K562 (cell line): ENCODE results near the gene SULT1A2. TPM values are rescaled to one million over a fixed set of nuclear protein-coding genes. Genes with fewer than 3 reads are reported as not detected.

ENCODE experiments used
- ATAC-seq: fragments of 200-7000 bp; cut with Tn5 transposase; 3 replicates; pipeline ENCODE4 v1.9.1; 2020; ENCODE audit warnings: moderate library complexity
- BruUV-seq: library from RNA; stranded (reverse); fragments of 400-500 nt; replicated peaks from 2 replicates; lab custom pipeline; 2021; lab: Mats Ljungman, UMichigan
- CTCF ChIA-PET: fragments of 300-600 bp; formaldehyde crosslinking; extraction: SDS; loops from one replicate; lab custom pipeline; 2021; ENCODE audit warnings: low intra/inter-chr PET ratio; lab: Yijun Ruan, JAX
- POLR2A ChIA-PET: fragments of 300-600, 350-650 bp; sonication (Branson Sonifier 250); formaldehyde crosslinking; extraction: SDS; loops from one replicate; lab custom pipeline; 2021; ENCODE audit warnings: antibody characterized with exemption, inconsistent platforms; lab: Yijun Ruan, JAX
- DNase-seq, 4 experiments: peaks; one replicate each; pipeline versions ENCODE4 v3.0.0 to v3.0.0-alpha.2; 2011 to 2018; ENCODE audit warnings: low spot score in 3 of 4, mixed read lengths in 3 of 4; ENCODE audit errors: extremely low read depth in 1 of 4
- FAIRE-seq: peaks from 2 replicates; lab custom pipeline; 2011; peaks lifted over from hg19 to GRCh38; lab: Jason Lieb, UNC
- H2AFZ ChIP-seq: 2 replicates; pipeline ENCODE4 v1.6.0; 2011; ENCODE audit warnings: low read depth, low read length, control low read depth, inconsistent platforms
- H3K27ac ChIP-seq: fragments of 200-600 bp; 3 replicates; pipeline ENCODE4 v1.8.0; 2011; ENCODE audit warnings: low read depth, mild to moderate bottlenecking, control low read depth, inconsistent platforms, low read length, moderate library complexity, mixed read lengths; ENCODE audit errors: extremely low read depth
- H3K27me3 ChIP-seq, 2 experiments: fragments of 300-600 bp in 1 of 2; 2 replicates in 1 of 2; 3 replicates in 1 of 2; pipeline versions ENCODE4 v1.6.0 to v1.8.0; 2011; ENCODE audit warnings: inconsistent platforms in 2 of 2, low read length in 2 of 2, mild to moderate bottlenecking in 1 of 2, mixed read lengths in 1 of 2, moderate library complexity in 1 of 2; ENCODE audit not compliant: control insufficient read depth in 2 of 2, insufficient read depth in 2 of 2
- H3K36me3 ChIP-seq: fragments of 300-600 bp; 3 replicates; pipeline ENCODE4 v1.8.0; 2011; ENCODE audit warnings: mild to moderate bottlenecking, low read length, inconsistent platforms; ENCODE audit not compliant: control insufficient read depth, insufficient read depth
- H3K4me1 ChIP-seq, 2 experiments: fragments of 200-600 bp in 1 of 2; replicated peaks in 1 of 2; 2 replicates in 1 of 2; 3 replicates in 1 of 2; pipeline versions ENCODE4 v1.5.1 to v1.8.0; 2011; ENCODE audit warnings: inconsistent platforms in 2 of 2, low read length in 2 of 2, mild to moderate bottlenecking in 1 of 2, mixed read lengths in 1 of 2, moderate library complexity in 1 of 2; ENCODE audit not compliant: control insufficient read depth in 2 of 2, insufficient read depth in 2 of 2
- H3K4me2 ChIP-seq: 2 replicates; pipeline ENCODE4 v1.6.1; 2011; ENCODE audit warnings: low read length, control low read depth, inconsistent platforms, mixed read lengths; ENCODE audit not compliant: insufficient read depth
- H3K4me3 ChIP-seq: fragments of 200-600 bp; sonication (generic), shearing (Covaris generic); 2 replicates; pipeline ENCODE4 v1.5.1; 2016; ENCODE audit warnings: control low read depth, inconsistent platforms
- H3K79me2 ChIP-seq: fragments of 200-600 bp; 3 replicates; pipeline ENCODE4 v1.8.0; 2011; ENCODE audit warnings: low read length, inconsistent platforms; ENCODE audit not compliant: control insufficient read depth, insufficient read depth
- H3K9ac ChIP-seq, 2 experiments: 2 replicates each; pipeline versions ENCODE4 v1.6.0 to v1.6.1; 2011; ENCODE audit warnings: low read depth in 2 of 2, low read length in 2 of 2, control low read depth in 1 of 2, inconsistent platforms in 1 of 2, mild to moderate bottlenecking in 1 of 2, mixed read lengths in 1 of 2; ENCODE audit not compliant: insufficient read depth in 1 of 2
- H3K9me1 ChIP-seq: one replicate; pipeline ENCODE4 v1.6.0; 2011; ENCODE audit warnings: inconsistent platforms, mild to moderate bottlenecking, low read length, moderate library complexity; ENCODE audit not compliant: control insufficient read depth, insufficient read depth
- H3K9me3 ChIP-seq: replicated peaks from 2 replicates; pipeline ENCODE4 v1.5.1; 2011; ENCODE audit warnings: low read depth, low read length, inconsistent platforms; ENCODE audit not compliant: control insufficient read depth, insufficient read depth
- H4K20me1 ChIP-seq: replicated peaks from 2 replicates; pipeline ENCODE4 v1.6.1; 2011; ENCODE audit warnings: low read length, inconsistent platforms, mixed read lengths; ENCODE audit not compliant: control insufficient read depth, insufficient read depth
- ARID1B ChIP-seq: fragments of 450-650 bp; IDR thresholded peaks from 2 replicates; pipeline ENCODE4 v1.6.1; 2016; ENCODE audit warnings: antibody characterized with exemption, mild to moderate bottlenecking, inconsistent platforms
- HBP1 ChIP-seq: fragments of 450-650 bp; formaldehyde crosslinking; IDR thresholded peaks from 2 replicates; pipeline ENCODE4 v1.4.0; 2022; ENCODE audit warnings: missing genetic modification characterization
- HINFP ChIP-seq: fragments of 450-650 bp; conservative IDR thresholded peaks from 2 replicates; pipeline ENCODE4 v1.6.1; 2016; ENCODE audit warnings: missing genetic modification characterization, low read depth, mild to moderate bottlenecking, control low read depth, missing compliant biosample characterization
- NFIX ChIP-seq: fragments of 250-450 bp; sonication (Bioruptor Pico); IDR thresholded peaks from 2 replicates; pipeline ENCODE4 v1.4.0; 2020; ENCODE audit warnings: low read depth, mild to moderate bottlenecking, moderate library complexity
- SIX5 ChIP-seq, 2 experiments: IDR thresholded peaks; 2 replicates each; pipeline ENCODE4 v1.6.1; 2011; ENCODE audit warnings: low read length in 2 of 2, borderline replicate concordance in 1 of 2, low read depth in 1 of 2, mild to moderate bottlenecking in 1 of 2, moderate library complexity in 1 of 2; ENCODE audit not compliant: insufficient read depth in 1 of 2
- SRSF3 ChIP-seq: fragments of 200-400 bp; formaldehyde crosslinking; IDR thresholded peaks from 2 replicates; pipeline ENCODE4 v1.6.1; 2016; ENCODE audit warnings: mild to moderate bottlenecking, low read length, moderate library complexity; ENCODE audit not compliant: insufficient read depth
- U2AF1 ChIP-seq: fragments of 200-400 bp; formaldehyde crosslinking; optimal IDR thresholded peaks from 2 replicates; pipeline ENCODE3; 2017; ENCODE audit warnings: mild to moderate bottlenecking, low read depth, low read length, moderate library complexity
- ZNF134 ChIP-seq: fragments of 250-450 bp; sonication (Bioruptor Pico); conservative IDR thresholded peaks from 2 replicates; pipeline ENCODE4 v1.4.0; 2020
- WGBS: fragments of 100-300 bp; shearing (Covaris generic); methylation state at CpG from one replicate; pipeline ENCODE4 v1.1.6; 2016; ENCODE audit warnings: low coverage, mixed read lengths; ENCODE audit not compliant: insufficient coverage; ENCODE audit errors: missing lambda C conversion rate; 5-methylcytosine and 5-hydroxymethylcytosine counted together
- in situ Hi-C: fragments of 300-500 bp; cut with MboI; formaldehyde crosslinking; loops from 4 replicates; pipeline ENCODE4 v1.15.0; 2018; ENCODE audit warnings: inconsistent platforms, mixed read lengths
- intact Hi-C: fragments of 100-400 bp; cut with micrococcal nuclease; formaldehyde crosslinking; loops from 2 replicates; pipeline ENCODE4 v1.14.2; 2022
- polyA plus RNA-seq, 8 experiments: library from polyadenylated mRNA; depleted of rRNA in 4 of 8; stranded (reverse) in 5 of 8; unstranded in 3 of 8; fragments of >200 nt; fragmentation: Nextera tagmentation in 2 of 8; fragmentation: Illumina TruSeq in 1 of 8; extraction: Ambion mirVana in 2 of 8; extraction: Trizol in 1 of 8; gene quantifications; 2 replicates each; pipeline versions ENCODE4 v1.2.1 to v1.2.3, GENCODE V29; 2011 to 2014; ENCODE audit warnings: inconsistent platforms in 1 of 8, missing spikeins in 1 of 8
- total RNA-seq, 7 experiments: library from RNA; depleted of rRNA in 6 of 7; stranded (reverse); fragments of >200 nt in 6 of 7; fragmentation: Illumina TruSeq in 2 of 7; extraction: Trizol in 2 of 7; gene quantifications; 2 replicates each; pipeline versions ENCODE4 v1.2.1 to v1.2.3, GENCODE V29; 2011 to 2021; ENCODE audit warnings: low replicate concordance in 1 of 7
- TF ChIP-seq, protein P1 (sequence below): fragments of 450-650 bp; IDR thresholded peaks from 2 replicates; pipeline ENCODE4 v1.6.1; 2016
- TF ChIP-seq, protein P2 (sequence below): sonication (generic); formaldehyde crosslinking; IDR thresholded peaks from 2 replicates; pipeline ENCODE4 v1.8.0; 2022; ENCODE audit warnings: mild to moderate bottlenecking, missing genetic modification reagents
- TF ChIP-seq, protein P3 (sequence below): fragments of 450-650 bp; formaldehyde crosslinking; IDR thresholded peaks from 2 replicates; pipeline ENCODE4 v1.4.0; 2020; ENCODE audit warnings: mild to moderate bottlenecking, mixed read lengths

The SULT1A2 gene
- total and polyA plus RNA-seq, 9 of the 15 experiments (the other 6 are each of a cell fraction or from before 2014, with no cell fraction given) = 0.73 to 3.2 (median 1.7) TPM

GRCh38 chr16:28606291-28607115, 9.7 kb upstream of the SULT1A2 start:
- no peaks in the 10 kb centered on the region for H3K36me3 ChIP-seq
- H3K27ac ChIP-seq = no peak overlapping the region
- no peak overlapping the region for H3K4me2 ChIP-seq
- no peak overlapping the region for H2AFZ ChIP-seq
- H3K9ac ChIP-seq = no peak overlapping the region
- no TSS peak for BruUV-seq
- no peak for DNase-seq
- ATAC-seq = no peak
- in situ Hi-C loops (loop anchor here (25.0 kb wide), 4 partner anchors 106 to 1606 kb away; partner anchors contain the start of genes EIF3C and EIF3CL), intact Hi-C loops (no loop called here)
- peaks cover 6 to 17% of the 10 kb centered on the region in 2 experiments; a peak in 3 of 5 replicates for H3K4me1 ChIP-seq
- no peaks in the 10 kb centered on the region for H4K20me1 ChIP-seq
- H3K9me3 ChIP-seq = no peaks in the 10 kb centered on the region
- ChIA-PET CTCF (no interaction called here), POLR2A (interaction anchor here (0.6 kb wide), 2 partner anchors 9 to 237 kb away, joined by 4 to 6 read pairs; no protein-coding TSS in a partner anchor)
- H3K79me2 ChIP-seq = no peaks in the 10 kb centered on the region
- 55% methylated on average over 12 of the region's 16 CpGs for WGBS
- FAIRE-seq = no peak
- H3K9me1 ChIP-seq = no peaks in the 10 kb centered on the region
- H3K4me3 ChIP-seq = no peak overlapping the region
- H3K27me3 ChIP-seq = no peaks in the 10 kb centered on the region
- TF ChIP-seq HINFP (tag) (no peak), SIX5 (IDR thresholded peaks at IDR 0.05; ENCODE audit: borderline replicate concordance in 1 of 2, insufficient read depth in 1 of 2, low read depth in 1 of 2, low read length in 2 of 2) (no peak), SRSF3 (no peak), NFIX (CRISPR knock-in tag) (no peak), ZNF134 (no peak), ARID1B (no peak), HBP1 (no peak), U2AF1 (no peak)
- TF ChIP-seq, protein P1, sequence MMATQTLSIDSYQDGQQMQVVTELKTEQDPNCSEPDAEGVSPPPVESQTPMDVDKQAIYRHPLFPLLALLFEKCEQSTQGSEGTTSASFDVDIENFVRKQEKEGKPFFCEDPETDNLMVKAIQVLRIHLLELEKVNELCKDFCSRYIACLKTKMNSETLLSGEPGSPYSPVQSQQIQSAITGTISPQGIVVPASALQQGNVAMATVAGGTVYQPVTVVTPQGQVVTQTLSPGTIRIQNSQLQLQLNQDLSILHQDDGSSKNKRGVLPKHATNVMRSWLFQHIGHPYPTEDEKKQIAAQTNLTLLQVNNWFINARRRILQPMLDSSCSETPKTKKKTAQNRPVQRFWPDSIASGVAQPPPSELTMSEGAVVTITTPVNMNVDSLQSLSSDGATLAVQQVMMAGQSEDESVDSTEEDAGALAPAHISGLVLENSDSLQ = no peak
- TF ChIP-seq, protein P2, sequence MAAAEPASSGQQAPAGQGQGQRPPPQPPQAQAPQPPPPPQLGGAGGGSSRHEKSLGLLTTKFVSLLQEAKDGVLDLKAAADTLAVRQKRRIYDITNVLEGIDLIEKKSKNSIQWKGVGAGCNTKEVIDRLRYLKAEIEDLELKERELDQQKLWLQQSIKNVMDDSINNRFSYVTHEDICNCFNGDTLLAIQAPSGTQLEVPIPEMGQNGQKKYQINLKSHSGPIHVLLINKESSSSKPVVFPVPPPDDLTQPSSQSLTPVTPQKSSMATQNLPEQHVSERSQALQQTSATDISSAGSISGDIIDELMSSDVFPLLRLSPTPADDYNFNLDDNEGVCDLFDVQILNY (CRISPR knock-in tag) = no peak
- TF ChIP-seq, protein P3, sequence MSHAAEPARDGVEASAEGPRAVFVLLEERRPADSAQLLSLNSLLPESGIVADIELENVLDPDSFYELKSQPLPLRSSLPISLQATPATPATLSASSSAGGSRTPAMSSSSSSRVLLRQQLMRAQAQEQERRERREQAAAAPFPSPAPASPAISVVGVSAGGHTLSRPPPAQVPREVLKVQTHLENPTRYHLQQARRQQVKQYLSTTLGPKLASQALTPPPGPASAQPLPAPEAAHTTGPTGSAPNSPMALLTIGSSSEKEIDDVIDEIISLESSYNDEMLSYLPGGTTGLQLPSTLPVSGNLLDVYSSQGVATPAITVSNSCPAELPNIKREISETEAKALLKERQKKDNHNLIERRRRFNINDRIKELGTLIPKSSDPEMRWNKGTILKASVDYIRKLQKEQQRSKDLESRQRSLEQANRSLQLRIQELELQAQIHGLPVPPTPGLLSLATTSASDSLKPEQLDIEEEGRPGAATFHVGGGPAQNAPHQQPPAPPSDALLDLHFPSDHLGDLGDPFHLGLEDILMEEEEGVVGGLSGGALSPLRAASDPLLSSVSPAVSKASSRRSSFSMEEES (CRISPR knock-in tag) = no peak
